Adrenal gland (tissue), 12 donors: Measurements from ENCODE around the gene ZNF664. TPM values are rescaled to one million over a fixed set of nuclear protein-coding genes. Genes with fewer than 3 reads are reported as not detected.

Experiments used
- DNase-seq, 7 donors: peaks; one replicate each; pipeline ENCODE4 v3.0.0-alpha.2; 2019 to 2020
- H3K27ac ChIP-seq, 5 donors: fragments of 200-600 bp; sonication (generic) in 4 of 5; 1 replicate in 3 of 5; 2 replicates in 2 of 5; pipeline versions ENCODE4 v1.5.1 to v1.8.0; 2016 to 2020; ENCODE audit warnings: mild to moderate bottlenecking in 1 of 5
- H3K27me3 ChIP-seq: fragments of 200-600 bp; 2 replicates; pipeline ENCODE4 v1.8.0; 2021
- H3K36me3 ChIP-seq, 2 donors: fragments of 200-600 bp; replicated peaks in 1 of 2; 1 replicate in 1 of 2; 2 replicates in 1 of 2; pipeline versions ENCODE4 v1.5.1 to v1.8.0; 2018 to 2022
- H3K4me1 ChIP-seq, 2 donors: fragments of 200-600 bp; replicated peaks in 1 of 2; 1 replicate in 1 of 2; 2 replicates in 1 of 2; pipeline versions ENCODE4 v1.5.1 to v1.8.0; 2018 to 2021
- H3K4me3 ChIP-seq, 4 donors: fragments of 200-600 bp; sonication (generic) in 3 of 4; one replicate each; pipeline ENCODE4 v1.5.1; 2016 to 2018
- H3K9me3 ChIP-seq, 3 donors: fragments of 200-600 bp; sonication (generic) in 1 of 3; replicated peaks in 1 of 3; 1 replicate in 2 of 3; 2 replicates in 1 of 3; pipeline versions ENCODE4 v1.5.1 to v1.8.0; 2016 to 2021
- CTCF ChIP-seq, 6 experiments: fragments of 450-650 bp in 4 of 6; fragments of 200-600 bp in 2 of 6; sonication (generic) in 1 of 6; IDR thresholded peaks; 1 replicate in 5 of 6; 2 replicates in 1 of 6; pipeline versions ENCODE4 v1.5.1 to v1.8.0; 2016 to 2021; ENCODE audit warnings: antibody characterized with exemption in 6 of 6, mild to moderate bottlenecking in 2 of 6, moderate library complexity in 1 of 6
- POLR2A ChIP-seq, 2 donors: fragments of 450-650 bp; IDR thresholded peaks; one replicate each; pipeline ENCODE4 v1.6.1; 2017; ENCODE audit warnings: antibody characterized with exemption in 2 of 2, mild to moderate bottlenecking in 2 of 2, moderate library complexity in 1 of 2
- WGBS, 4 donors: extraction: QIAGEN DNeasy Blood & Tissue Kit in 2 of 4; methylation state at CpG; one replicate each; pipeline versions ENCODE4 v1.1.5 to v1.1.7; 2013 to 2017; 5-methylcytosine and 5-hydroxymethylcytosine counted together
- intact Hi-C, 2 donors: fragments of 100-400 bp; cut with DNase I; formaldehyde crosslinking; loops; one replicate each; pipeline versions ENCODE4 v1.14.1 to v1.15.0; 2022 to 2023
- polyA plus RNA-seq, 3 donors: library from polyadenylated mRNA; stranded (reverse); fragments of 200-250 nt in 2 of 3; fragments of 350-450 nt in 1 of 3; fragmentation: Illumina TruSeq in 1 of 3; extraction: RNeasy Lipid Tissue Mini Kit (QIAGEN cat#74804) in 1 of 3; gene quantifications; one replicate each; pipeline ENCODE4 v1.2.3, GENCODE V29; 2013 to 2014
- total RNA-seq, 9 donors: library from RNA; depleted of rRNA in 4 of 9; stranded (reverse); fragments of >200 nt in 4 of 9; fragments of 120-200 nt in 1 of 9; fragmentation: NEBNext Ultra II Directional in 1 of 9; extraction: Animal tissue kit (Norgen Biotek cat#: 25700) in 1 of 9; gene quantifications; one replicate each; pipeline versions ENCODE4 v1.1.0 to v1.2.4, GENCODE V29; 2013 to 2023
- donor health status: healthy with polysubstance abuse.
- donor health status: Bipolar disorder and iron deficiency.
- donor health status: DM: yes; HTN: yes; CAD: no.
- donor health status: DM: no; HTN: no; CAD: no.
- donor health status: DM: no; HTN: no; CAD: no.
- donor health status: DM: yes; HTN: yes; CAD: no.

Gene ZNF664
- total and polyA plus RNA-seq, 12 donors, result 19.6 to 66.9 (median 49.4) TPM

DNA sequence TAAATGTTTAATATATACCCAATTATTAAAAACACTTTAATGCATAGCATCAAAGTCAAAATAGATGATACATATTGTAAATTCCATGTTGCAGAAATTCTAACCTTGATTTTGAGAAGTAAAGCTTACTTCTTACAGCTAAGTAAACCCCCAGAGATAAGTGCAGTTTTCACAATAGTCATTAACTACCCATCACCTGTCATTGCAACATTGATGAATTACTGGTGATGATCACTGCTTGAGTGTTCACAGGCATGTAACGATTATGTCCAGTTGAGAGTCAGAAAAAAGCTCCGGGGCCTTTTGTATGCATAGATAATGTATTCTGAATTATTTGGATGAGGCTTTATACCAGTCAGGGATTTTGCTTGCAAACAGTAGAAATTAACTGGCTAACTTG is 67.7 kb downstream of the ZNF664 start:
- no peaks in the 10 kb centered on the region for H3K9me3 ChIP-seq
- no peak overlapping the region for H3K4me3 ChIP-seq
- no peak overlapping the region for H3K27ac ChIP-seq
- no peaks in the 10 kb centered on the region for H3K36me3 ChIP-seq
- no peak for DNase-seq
- H3K4me1 ChIP-seq, result peaks cover 3 to 6% of the 10 kb centered on the region in 2 donors
- no peaks in the 10 kb centered on the region for H3K27me3 ChIP-seq
- intact Hi-C loops, result loop anchor here in 1 of 2 donors (5.0 kb wide), 1 partner anchor 277 kb away; no protein-coding TSS in a partner anchor
- WGBS, 4 donors, result 79 to 88% (median 81%) methylated on average over 2 of the region's 2 CpGs
- no peak for TF ChIP-seq CTCF (IDR thresholded peaks at IDR 0.05)
- no peak for TF ChIP-seq POLR2A (IDR thresholded peaks at IDR 0.05)

DNA sequence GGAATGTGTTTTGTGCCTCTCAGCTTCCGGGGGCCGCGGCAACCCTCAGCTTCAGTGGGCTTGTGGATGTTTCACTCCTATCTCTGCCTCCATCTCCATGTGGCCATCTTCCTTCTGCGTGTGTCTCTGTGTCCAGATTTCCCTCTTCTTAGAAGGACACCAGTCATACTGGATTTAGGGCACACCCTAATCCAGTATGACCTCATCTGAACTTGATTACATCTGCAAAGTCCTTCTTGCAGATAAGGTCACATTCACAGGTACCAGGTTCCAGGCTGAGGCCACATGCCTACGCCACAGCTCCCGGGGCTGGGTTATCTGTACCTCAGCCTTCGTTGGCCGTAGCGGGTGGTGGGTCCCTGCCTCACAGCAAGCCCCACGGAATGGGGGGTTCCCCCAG is 68.9 kb downstream of the ZNF664 start:
- intact Hi-C loops, result loop anchor here in 1 of 2 donors (5.0 kb wide), 1 partner anchor 275 kb away; no protein-coding TSS in a partner anchor
- WGBS, 4 donors, result 88 to 96% (median 94%) methylated on average over 8 to 10 of the region's 10 CpGs

GRCh38 chr12:124044021-124044420 is 71.0 kb downstream of the ZNF664 start:
- H3K27ac ChIP-seq, result no peak overlapping the region
- H3K27me3 ChIP-seq, result no peaks in the 10 kb centered on the region
- 92 to 95% (median 92%) methylated on average over 6 to 8 of the region's 8 CpGs for WGBS, 4 donors
- H3K4me3 ChIP-seq, result no peak overlapping the region
- H3K36me3 ChIP-seq, result no peaks in the 10 kb centered on the region
- H3K4me1 ChIP-seq, result peaks cover 6 to 14% of the 10 kb centered on the region in 2 donors
- H3K9me3 ChIP-seq, result peaks cover 0 to 7% (median 0%) of the 10 kb centered on the region in 3 donors
- TF ChIP-seq POLR2A (IDR thresholded peaks at IDR 0.05) (no peak), CTCF (IDR thresholded peaks at IDR 0.05) (no peak)
- DNase-seq, result no peak
- intact Hi-C loops, result loop anchor here in 1 of 2 donors (5.0 kb wide), 1 partner anchor 273 kb away; no protein-coding TSS in a partner anchor

More for the DNA sequence above, 68.9 kb downstream of the ZNF664 start:
- no peak for DNase-seq
- Histone ChIP-seq H3K4me3 (no peak overlapping the region), H3K36me3 (no peaks in the 10 kb centered on the region), H3K9me3 (peaks cover 0 to 2% (median 0%) of the 10 kb centered on the region in 3 donors), H3K27ac (no peak overlapping the region), H3K4me1 (peaks cover 6 to 14% of the 10 kb centered on the region in 2 donors), H3K27me3 (no peaks in the 10 kb centered on the region)
- TF ChIP-seq POLR2A (IDR thresholded peaks at IDR 0.05) (no peak), CTCF (IDR thresholded peaks at IDR 0.05) (no peak)

DNA sequence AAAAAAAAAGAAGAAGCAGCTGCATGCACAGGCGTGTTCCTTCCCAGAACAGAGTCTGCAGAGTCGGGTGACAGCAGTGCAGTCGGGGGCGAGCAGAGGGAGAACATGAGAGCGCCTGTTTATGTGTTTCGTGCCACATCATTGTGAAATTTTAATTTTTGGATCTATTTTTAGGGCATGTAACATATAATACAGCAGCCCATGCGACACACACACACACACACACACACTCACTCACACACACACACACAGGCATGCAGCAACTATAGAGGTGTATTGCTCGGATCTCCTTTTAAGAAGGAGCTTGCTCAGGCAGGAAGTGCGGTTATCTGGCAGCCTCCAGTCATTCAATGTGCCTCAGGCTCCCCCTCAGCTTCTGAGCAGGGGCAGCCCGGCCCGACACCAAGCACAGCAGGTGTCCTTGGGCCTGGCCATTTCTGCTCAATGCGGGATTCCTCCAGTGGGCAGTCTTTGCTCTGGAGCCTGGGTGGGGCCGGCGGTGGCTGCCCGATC is 71.8 kb downstream of the ZNF664 start:
- TF ChIP-seq POLR2A (IDR thresholded peaks at IDR 0.05) (no peak), CTCF (IDR thresholded peaks at IDR 0.05) (no peak)

More for the DNA sequence above, 71.8 kb downstream of the ZNF664 start:
- H3K4me3 ChIP-seq, result no peak overlapping the region
- WGBS, 4 donors, result 72 to 78% (median 75%) methylated on average over 14 to 15 of the region's 15 CpGs
- DNase-seq, result no peak
- H3K27ac ChIP-seq, result no peak overlapping the region
- peaks cover 0 to 7% (median 0%) of the 10 kb centered on the region in 3 donors for H3K9me3 ChIP-seq
- intact Hi-C loops, result loop anchor here in 1 of 2 donors (5.0 kb wide), 1 partner anchor 272 kb away; no protein-coding TSS in a partner anchor
- no peaks in the 10 kb centered on the region for H3K36me3 ChIP-seq
- peaks cover 6 to 18% of the 10 kb centered on the region in 2 donors for H3K4me1 ChIP-seq
- H3K27me3 ChIP-seq, result no peaks in the 10 kb centered on the region
